Coronary artery (tissue), 2 donors: ENCODE results near the gene PANK2.

Source experiments
- DNase-seq: peaks from one replicate; pipeline ENCODE4 v3.0.0-alpha.2; 2017; ENCODE audit warnings: low spot score
- H3K27ac ChIP-seq, 2 donors: fragments of 200-600 bp; sonication (generic); one replicate each; pipeline ENCODE4 v1.5.1; 2016 to 2019
- H3K4me3 ChIP-seq: fragments of 200-600 bp; sonication (generic); 2 replicates; pipeline ENCODE4 v1.5.1; 2016; ENCODE audit warnings: mild to moderate bottlenecking, moderate library complexity
- CTCF ChIP-seq: fragments of 200-600 bp; sonication (generic); IDR thresholded peaks from one replicate; pipeline ENCODE4 v1.5.1; 2019; ENCODE audit warnings: antibody characterized with exemption

Gene PANK2

GRCh38 chr20:3863317-3863716 is 25.9 kb upstream of the PANK2 start:
- no peak for DNase-seq
- no peak for TF ChIP-seq CTCF

DNA sequence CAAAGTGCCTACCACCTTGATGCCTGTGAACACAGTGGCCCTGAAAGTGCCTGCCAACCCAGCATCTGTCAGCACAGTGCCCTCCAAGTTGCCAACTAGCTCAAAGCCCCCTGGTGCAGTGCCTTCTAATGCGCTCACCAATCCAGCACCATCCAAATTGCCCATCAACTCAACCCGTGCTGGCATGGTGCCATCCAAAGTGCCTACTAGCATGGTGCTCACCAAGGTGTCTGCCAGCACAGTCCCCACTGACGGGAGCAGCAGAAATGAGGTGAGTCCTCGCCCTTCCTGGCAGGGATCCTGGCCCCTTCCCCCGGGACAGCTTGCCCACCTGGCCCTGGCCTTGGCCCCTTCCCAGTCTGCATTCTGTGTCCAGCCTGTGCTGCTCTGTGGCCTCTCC is 24.7 kb upstream of the PANK2 start:
- TF ChIP-seq CTCF = no peak
- no peak for DNase-seq
- no peak overlapping the region for H3K4me3 ChIP-seq
- no peak overlapping the region for H3K27ac ChIP-seq

More at GRCh38 chr20:3863317-3863716, 25.9 kb upstream of the PANK2 start:
- H3K27ac ChIP-seq = no peak overlapping the region
- H3K4me3 ChIP-seq = no peak overlapping the region

- H3K27ac ChIP-seq = no peak overlapping the region
- no peak for DNase-seq
- no peak for TF ChIP-seq CTCF
- H3K4me3 ChIP-seq = no peak overlapping the region
These were observed 23.9 kb upstream of the PANK2 start for GRCh38 chr20:3865152-3865886.

GRCh38 chr20:3865887-3866407 is 23.2 kb upstream of the PANK2 start:
- no peak overlapping the region for H3K4me3 ChIP-seq
- no peak overlapping the region for H3K27ac ChIP-seq
- no peak for TF ChIP-seq CTCF
- no peak for DNase-seq

DNA sequence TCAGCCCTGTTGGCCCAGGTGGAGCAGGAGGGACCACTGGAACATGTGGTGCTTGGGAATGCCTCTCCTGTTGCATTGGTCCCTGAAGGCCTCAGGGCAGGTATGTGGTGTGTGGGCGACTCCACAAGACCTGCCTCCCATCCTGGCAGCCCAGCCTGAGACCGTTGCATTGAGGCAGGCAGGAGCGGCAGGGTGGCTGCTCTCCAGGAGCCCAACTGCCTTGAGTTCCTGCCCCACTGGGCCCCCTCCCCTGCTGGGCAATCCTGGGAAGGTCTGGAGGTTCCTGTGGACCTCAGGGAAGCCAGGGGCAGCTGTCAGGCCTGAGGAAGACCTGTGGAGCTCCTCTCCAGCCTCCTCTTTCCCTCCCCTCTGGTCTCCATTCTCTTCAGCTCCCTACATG is 22.7 kb upstream of the PANK2 start:
- TF ChIP-seq CTCF = no peak
- no peak for DNase-seq
- Histone ChIP-seq H3K27ac (no peak overlapping the region), H3K4me3 (no peak overlapping the region)

GRCh38 chr20:3867802-3868201 is 21.4 kb upstream of the PANK2 start:
- TF ChIP-seq CTCF = no peak
- H3K4me3 ChIP-seq = no peak overlapping the region
- no peak overlapping the region for H3K27ac ChIP-seq
- no peak for DNase-seq
